NCI-H460 (cell line): ENCODE results near the gene ADISSP. TPM values are rescaled to one million over a fixed set of nuclear protein-coding genes. Genes with fewer than 3 reads are reported as not detected.

Experiments used
- DNase-seq: peaks from one replicate; pipeline ENCODE4 v3.0.0-alpha.2; 2016; ENCODE audit warnings: low read depth; ENCODE audit errors: extremely low read depth
- total RNA-seq: library from RNA; depleted of rRNA; stranded (reverse); fragments of >200 nt; shearing (Covaris generic); gene quantifications from 2 replicates; pipeline ENCODE4 v1.2.3, GENCODE V29; 2014

ADISSP gene
- total RNA-seq, 1 experiment from 2014 or later = 42.0 TPM

DNA sequence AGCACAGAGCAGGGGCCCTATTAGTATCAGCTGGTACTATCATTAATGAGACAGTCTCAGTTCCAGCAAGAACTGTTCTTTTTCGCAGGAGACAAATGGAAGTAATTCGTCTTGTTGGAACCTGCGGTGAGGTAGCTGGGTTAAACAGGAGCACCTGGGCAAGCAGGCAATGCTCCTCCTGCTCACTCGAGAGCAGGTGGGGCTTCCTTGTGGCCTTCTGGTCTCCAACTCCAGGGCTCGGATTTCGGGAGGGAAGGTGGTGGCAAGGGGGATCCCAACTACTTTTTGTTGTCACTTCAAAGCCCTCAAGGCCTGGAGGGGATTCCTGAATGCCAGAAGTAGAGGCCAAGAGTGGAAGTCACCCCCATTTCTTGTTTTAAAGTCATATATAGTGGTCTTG is 15.0 kb upstream of the ADISSP start:
- DNase-seq = no peak

- peak; percentile 96 for DNase-seq
Observed at GRCh38 chr20:3781153-3781910, 13.8 kb upstream of the ADISSP start, which contains the start of gene SPEF1. Gene SPEF1, minus strand, starts transcription at chr20:3781448. Its CDS starts 161 bp downstream, at chr20:3781287.

DNA sequence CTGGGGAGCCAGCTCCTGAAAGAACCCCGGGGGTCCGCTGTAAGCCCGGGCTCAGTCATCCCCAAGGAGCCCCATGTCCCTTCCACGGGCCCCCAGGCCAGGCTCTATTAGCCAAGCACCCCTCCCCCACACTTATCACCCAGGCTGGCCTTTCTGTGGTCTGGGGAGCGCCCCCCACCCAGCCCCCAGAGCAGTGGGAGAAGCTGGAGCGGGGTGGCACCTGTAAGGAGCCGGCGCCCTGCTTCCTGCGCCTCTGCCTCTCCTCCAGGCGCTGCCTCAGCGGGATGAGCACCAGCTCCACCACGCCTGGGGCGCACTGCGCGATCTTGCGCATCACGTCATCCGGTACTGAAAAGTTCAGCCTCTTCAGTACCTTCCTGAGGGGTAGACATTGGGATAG is 11.4 kb upstream of the ADISSP start:
- DNase-seq = no peak

DNA sequence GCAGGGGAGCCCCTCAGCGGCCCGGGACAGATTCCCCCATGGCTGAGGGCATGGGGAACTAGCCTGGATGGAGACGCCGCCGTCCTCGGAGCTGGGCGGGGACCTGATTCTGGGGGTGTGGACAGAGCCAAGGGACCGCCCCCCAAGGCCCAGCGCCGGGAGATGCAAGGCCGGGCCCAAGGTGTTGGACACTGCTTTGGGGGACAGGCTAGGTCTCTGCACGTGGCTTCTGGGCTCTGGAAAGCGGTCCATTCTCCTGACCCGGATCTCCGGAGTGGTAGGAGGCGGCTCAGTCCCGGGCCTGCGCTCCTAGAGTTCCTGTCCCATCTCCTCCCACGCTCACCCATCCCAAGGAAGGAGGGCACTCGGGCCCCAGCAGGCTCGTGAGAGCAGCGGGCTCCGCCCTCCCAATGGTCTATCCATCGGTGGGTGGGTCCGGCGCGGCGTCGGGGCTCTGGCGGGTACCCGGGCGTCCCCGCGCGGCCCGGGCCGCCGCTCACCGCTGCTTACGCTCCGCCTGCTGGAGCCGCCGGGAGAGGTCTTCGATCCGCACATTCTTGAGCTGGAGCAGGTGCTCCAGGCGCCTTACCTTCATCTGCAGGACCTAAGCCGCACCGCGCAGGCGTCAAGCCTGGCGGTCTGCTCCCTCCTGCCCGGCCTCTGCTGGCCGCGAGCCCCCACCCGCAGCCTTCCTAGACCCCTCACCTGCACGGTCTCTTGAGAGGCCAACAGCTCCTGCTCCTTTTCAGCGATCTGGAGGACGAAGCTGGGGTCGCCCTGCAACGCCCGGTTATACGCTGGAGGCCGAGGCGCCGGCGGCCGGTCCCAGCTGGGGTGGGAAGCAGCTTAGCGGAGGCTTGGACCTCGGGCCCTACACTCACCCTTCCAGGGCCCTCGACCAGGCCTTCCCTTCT is 10.4 kb upstream of the ADISSP start:
- no peak for DNase-seq

DNA sequence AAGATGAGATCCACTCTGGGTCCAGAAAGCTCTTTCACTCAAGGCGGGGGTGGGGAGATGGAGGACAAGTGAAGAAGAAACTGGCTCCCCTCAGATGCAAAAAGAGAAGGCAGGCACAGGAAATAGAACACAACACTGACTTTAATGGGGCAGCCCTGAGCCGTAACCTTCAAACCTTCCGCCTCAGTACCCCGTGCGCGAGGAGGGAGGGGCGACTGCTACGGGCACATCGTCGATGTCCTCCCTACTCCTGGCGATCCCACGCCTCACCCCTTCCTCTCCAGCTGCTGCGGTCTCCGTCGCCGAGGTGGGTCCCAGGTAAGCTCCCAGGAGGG is 9.8 kb upstream of the ADISSP start:
- no peak for DNase-seq

DNA sequence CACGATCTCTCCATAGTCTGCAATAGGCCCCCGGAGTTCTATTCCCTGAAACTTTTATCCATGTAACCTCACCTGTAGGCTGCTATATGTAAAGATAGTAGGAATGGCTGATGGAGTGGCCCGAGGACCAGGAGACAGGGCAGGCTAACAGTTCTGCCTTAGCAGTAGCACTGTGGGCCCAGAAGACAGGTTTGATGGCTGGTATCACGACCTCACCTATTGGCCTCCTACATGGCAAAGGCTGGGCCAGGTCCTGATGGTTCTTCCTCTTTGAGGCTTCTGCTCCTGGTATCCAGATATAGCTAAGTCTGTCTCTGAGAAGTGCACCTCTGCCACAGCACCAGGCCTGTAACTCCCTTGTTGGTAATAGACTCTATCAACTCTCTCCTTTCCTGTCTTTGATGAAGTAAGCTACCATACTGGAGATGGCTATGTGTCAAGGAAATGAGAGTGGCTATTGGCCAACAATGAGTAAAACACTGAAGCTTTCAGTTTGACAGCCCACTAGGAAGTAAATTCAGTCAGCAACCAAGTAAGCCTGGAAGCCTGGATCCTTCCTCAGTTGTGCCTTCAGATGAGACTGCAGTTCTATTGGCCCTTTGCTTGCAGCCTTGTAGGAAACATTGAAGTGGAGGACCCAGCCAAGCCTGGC is 8.0 kb upstream of the ADISSP start:
- DNase-seq = no peak

GRCh38 chr20:3771552-3772058 is 4.1 kb upstream of the ADISSP start:
- DNase-seq = no peak

DNA sequence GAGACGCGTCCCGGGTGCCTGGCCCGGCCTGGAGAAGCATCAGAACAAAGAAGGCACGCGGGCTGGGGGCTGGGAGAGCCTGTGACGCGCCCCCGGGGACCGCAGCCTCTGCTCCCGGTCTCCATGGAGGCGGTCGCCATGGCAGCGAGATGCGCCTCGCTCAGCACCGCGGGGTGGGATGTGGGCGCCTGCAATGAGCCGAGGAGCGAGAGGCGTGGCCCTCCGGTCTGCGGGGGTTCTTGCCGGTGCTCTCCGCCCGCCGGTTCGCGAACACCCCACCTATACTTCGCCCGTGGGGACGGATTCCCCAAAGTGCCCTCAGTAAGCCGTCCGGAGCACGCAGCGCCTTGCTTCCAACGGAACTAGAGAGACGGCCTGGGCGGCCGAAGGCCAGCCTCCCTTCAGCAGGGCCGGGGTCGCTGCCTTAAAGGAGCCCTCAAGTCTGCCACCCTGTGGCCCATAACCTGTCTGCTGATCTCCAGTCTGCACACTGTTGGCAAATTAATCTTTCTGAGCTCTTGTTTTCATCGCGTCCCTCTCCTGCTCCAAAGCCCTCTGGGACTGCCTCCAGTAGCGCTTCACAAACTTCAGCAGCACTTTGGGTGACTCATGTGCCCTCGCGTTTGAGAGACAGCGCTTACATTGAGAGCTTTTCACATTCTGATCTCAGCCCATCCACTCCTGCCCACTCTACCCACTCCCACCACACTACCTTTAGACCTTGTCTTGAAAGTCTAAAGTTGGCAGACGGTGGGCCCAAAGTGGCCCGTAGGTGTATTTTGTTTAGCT is 983 bp upstream of the ADISSP start:
- peak; percentile 53 for DNase-seq

DNA sequence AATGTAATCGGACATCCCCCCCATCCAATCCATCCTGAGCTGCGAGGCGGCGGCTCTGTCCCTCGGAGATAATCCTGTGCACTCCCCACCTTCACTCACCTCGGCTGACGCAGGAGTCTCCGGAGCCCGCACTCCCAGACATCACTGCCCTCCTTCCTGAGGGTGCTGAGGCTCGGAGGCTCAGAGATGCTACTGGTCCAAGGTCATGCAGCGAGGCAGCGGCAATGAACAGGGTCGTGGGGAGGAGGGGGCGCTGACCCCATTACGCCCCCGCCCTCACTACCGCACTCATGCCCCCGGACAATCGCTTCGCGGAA is 485 bp downstream of the ADISSP start:
- no peak for DNase-seq

DNA sequence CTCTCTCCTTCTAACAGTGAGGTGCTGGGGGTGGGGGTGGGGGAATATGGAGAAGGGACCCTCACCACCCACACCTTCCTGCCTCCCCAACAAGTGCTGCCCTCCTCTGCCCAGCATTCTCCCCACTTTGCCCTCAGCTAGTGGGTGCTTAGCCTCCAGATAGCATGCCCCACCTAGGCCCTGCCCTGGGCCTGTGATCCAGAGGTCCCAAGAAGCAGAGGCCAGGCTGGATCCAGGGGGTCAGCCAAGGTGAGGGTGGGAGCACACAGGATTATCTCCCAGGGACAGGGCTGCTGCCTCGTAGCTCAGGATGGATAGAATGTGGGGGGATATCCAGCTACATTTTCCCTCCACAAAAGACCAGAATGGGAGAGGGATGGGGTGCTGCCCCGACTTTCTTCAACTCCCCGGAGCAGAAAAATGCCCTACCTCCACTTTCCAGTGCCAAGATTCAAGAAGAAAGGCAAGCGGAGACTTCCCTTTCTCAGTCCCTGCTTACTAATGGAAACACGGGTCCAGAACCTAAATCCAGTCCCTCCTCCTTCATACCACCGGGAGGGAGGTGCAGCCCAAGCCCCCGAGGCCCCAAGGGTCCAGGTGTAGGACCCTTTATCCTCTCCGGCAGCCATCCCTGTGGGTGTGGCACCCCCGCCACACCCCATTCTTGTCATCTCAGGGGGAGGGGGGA is 987 bp downstream of the ADISSP start:
- DNase-seq = no peak

GRCh38 chr20:3765171-3765882 is 2.2 kb downstream of the ADISSP start:
- no peak for DNase-seq

DNA sequence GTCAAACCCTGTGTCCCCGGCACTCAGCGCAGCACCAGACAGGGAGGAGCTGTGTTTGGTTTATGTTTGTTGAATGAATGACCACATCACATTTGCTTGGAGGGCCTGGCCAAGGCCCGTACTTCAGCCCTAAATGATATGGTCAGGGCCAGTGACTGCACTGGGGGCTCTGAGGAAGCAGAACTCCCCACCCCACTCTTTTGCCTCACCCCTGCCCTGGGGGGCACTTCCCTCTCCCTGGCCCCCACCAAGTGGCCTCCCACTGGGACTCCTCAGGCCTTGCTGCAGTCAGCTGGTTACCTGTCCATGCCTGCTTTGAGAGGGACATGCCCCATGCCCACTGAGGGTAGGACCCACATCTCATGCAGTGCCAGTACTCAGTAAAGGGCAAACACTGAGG is 2.9 kb downstream of the ADISSP start:
- no peak for DNase-seq

DNA sequence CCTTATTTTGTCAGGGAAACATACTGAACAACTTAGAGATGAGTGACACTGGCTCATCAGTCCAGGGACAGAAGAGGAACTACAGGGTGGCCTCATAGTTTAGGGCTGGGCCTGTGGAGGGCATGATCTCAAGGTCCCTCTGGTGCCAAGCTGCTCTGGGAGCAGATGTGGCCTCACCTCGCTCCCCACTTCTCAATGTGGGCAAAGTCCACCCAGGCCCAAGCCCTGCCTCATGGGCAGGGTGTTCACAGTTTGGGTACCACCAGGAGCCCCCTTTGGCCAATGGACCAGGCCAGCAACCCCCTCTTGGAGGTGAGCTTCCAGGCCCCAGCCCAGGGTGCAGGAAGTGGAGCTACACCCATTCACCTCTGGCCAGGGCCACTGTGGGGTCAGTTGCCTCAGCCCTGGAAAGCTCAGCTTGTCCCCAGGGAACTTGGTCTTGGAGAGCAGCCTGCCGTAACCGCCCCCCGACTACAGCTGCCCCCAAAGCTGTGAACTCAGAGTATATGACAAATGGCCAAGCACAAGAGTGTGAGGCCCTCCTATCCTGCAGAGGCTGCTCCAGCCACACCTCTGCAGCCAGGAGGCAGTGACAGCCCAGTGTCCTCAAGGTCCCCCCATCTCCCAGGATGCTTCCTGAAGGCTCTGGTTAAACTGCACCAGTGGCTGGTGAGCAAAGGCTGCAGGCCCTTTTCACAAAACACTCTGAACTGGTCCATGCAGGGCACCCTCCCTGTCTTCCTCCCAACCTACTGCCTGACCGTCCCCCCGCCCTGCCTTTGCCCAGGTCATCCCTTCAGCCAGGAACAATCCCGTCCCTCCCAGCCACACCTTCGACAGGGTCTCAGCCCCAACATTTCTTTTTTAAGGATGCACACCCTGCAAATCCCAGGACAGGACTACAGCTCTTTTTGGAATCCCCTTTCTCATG is 3.6 kb downstream of the ADISSP start:
- no peak for DNase-seq

GRCh38 chr20:3760655-3761348 is 6.8 kb downstream of the ADISSP start:
- no peak for DNase-seq

DNA sequence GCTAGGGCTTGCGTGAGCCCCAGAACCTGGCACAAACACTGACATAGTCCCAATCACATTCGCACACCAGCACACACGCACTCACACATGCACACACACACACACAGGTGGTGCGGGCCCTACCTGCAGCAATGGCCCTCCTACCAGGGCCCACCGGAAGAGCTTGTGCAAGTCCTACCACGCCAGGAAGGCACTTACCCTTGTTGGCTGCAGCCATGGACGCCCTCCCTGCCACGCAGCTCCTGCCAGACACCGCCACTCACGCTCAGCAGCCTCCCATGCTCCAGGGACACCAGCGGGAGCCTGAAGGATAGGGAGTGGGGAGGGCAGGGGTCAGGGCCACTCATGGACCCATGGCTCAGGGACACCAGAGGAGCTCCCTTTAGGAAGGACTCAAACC is 7.7 kb downstream of the ADISSP start:
- DNase-seq = no peak

GRCh38 chr20:3759316-3759823 is 8.2 kb downstream of the ADISSP start:
- no peak for DNase-seq

DNA sequence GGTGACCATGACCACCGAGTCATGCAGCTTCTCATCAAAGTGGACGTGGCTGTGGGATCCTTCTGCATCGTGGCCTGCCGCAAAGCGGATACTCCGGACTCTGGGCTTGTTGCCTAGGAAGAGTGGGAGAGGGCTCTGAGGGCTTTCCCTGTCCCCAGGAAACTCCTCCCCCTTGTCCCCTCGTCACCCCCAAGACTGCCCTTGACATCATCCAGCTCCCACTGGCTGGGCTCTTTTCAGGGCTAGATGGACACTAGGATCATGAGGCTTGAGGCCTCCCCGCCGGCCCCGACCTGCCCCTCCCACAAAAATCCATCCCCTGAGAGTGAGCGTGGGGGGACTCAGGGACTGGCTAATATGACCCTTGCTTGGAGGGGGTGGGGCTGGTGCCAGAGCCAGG is 9.0 kb downstream of the ADISSP start:
- DNase-seq = no peak
